H1 (cell line): ENCODE results near the gene ATG9B. TPM values are rescaled to one million over a fixed set of nuclear protein-coding genes. Genes with fewer than 3 reads are reported as not detected.

Experiments
- CTCF ChIA-PET: fragments of 300-600 bp; sonication (Branson Sonifier 250); formaldehyde crosslinking; loops from one replicate; lab custom pipeline; 2021; ENCODE audit not compliant: partially characterized antibody; lab: Charles Lee
- POLR2A ChIA-PET: fragments of 300-600 bp; sonication (Branson Sonifier 250); formaldehyde crosslinking; loops from one replicate; lab custom pipeline; 2021; ENCODE audit warnings: inconsistent platforms; ENCODE audit not compliant: partially characterized antibody; lab: Charles Lee
- DNase-seq, 2 experiments: peaks; one replicate each; pipeline versions ENCODE4 v3.0.0 to v3.0.0-alpha.2; 2010 to 2022; ENCODE audit warnings: low spot score in 2 of 2, low read depth in 1 of 2, mixed read lengths in 1 of 2
- FAIRE-seq: peaks from 2 replicates; lab custom pipeline; 2011; peaks lifted over from hg19 to GRCh38; lab: Jason Lieb, UNC
- H2AFZ ChIP-seq: 2 replicates; pipeline ENCODE4 v1.8.1; 2012; ENCODE audit warnings: low read length, inconsistent platforms
- H2AK5ac ChIP-seq: 2 replicates; pipeline ENCODE4 v1.6.1; 2013; ENCODE audit warnings: low read depth, low read length
- H2BK120ac ChIP-seq: replicated peaks from 2 replicates; pipeline ENCODE3; 2013; ENCODE audit warnings: low read depth, low read length, inconsistent platforms
- H2BK12ac ChIP-seq: 2 replicates; pipeline ENCODE4 v1.6.1; 2013; ENCODE audit warnings: low read depth, low read length
- H2BK15ac ChIP-seq: 2 replicates; pipeline ENCODE4 v1.6.1; 2013; ENCODE audit warnings: low read length
- H2BK20ac ChIP-seq: 2 replicates; pipeline ENCODE4 v1.6.1; 2013; ENCODE audit warnings: low read length
- H2BK5ac ChIP-seq: 2 replicates; pipeline ENCODE4 v1.6.1; 2013; ENCODE audit warnings: low read depth, low read length
- H3K14ac ChIP-seq: 2 replicates; pipeline ENCODE4 v1.6.1; 2013; ENCODE audit warnings: inconsistent platforms; ENCODE audit not compliant: insufficient read length
- H3K18ac ChIP-seq: 2 replicates; pipeline ENCODE4 v1.6.1; 2013; ENCODE audit warnings: low read length; ENCODE audit errors: extremely low read depth
- H3K23ac ChIP-seq: 2 replicates; pipeline ENCODE4 v1.6.1; 2013; ENCODE audit warnings: inconsistent platforms; ENCODE audit not compliant: insufficient read length
- H3K23me2 ChIP-seq: 2 replicates; pipeline ENCODE4 v1.6.1; 2013; ENCODE audit warnings: low read depth, low read length
- H3K27ac ChIP-seq: 2 replicates; pipeline ENCODE4 v1.6.1; 2011; ENCODE audit warnings: low read depth, low read length, inconsistent platforms
- H3K27me3 ChIP-seq, 4 experiments: replicated peaks in 1 of 4; 1 replicate in 1 of 4; 2 replicates in 3 of 4; pipeline versions ENCODE4 v1.6.1 to v1.8.1; 2011 to 2013; ENCODE audit warnings: low read length in 3 of 4, mild to moderate bottlenecking in 3 of 4, inconsistent platforms in 2 of 4, mixed read lengths in 2 of 4, moderate library complexity in 1 of 4; ENCODE audit not compliant: control insufficient read depth in 3 of 4, insufficient read depth in 3 of 4; ENCODE audit errors: extremely low read depth in 1 of 4
- H3K36me3 ChIP-seq, 4 experiments: 2 replicates each; pipeline versions ENCODE4 v1.6.1 to v1.8.1; 2011 to 2013; ENCODE audit warnings: mild to moderate bottlenecking in 4 of 4, low read length in 3 of 4, moderate library complexity in 2 of 4, control low read depth in 1 of 4, inconsistent platforms in 1 of 4; ENCODE audit not compliant: insufficient read depth in 4 of 4, control insufficient read depth in 2 of 4
- H3K4ac ChIP-seq: replicated peaks from 2 replicates; pipeline ENCODE3; 2013; ENCODE audit warnings: low read length, low read depth, mixed read lengths, inconsistent platforms; ENCODE audit not compliant: insufficient read length
- H3K4me1 ChIP-seq, 4 experiments: replicated peaks in 1 of 4; 1 replicate in 1 of 4; 2 replicates in 3 of 4; pipeline versions ENCODE4 v1.6.1 to v1.8.1; 2011 to 2013; ENCODE audit warnings: low read length in 3 of 4, inconsistent platforms in 2 of 4, mixed read lengths in 1 of 4; ENCODE audit not compliant: insufficient read depth in 4 of 4, control insufficient read depth in 3 of 4
- H3K4me2 ChIP-seq, 2 experiments: 2 replicates each; pipeline versions ENCODE4 v1.6.1 to v1.8.1; 2011 to 2013; ENCODE audit warnings: low read depth in 2 of 2, low read length in 2 of 2, control low read depth in 1 of 2, inconsistent platforms in 1 of 2, mild to moderate bottlenecking in 1 of 2; ENCODE audit not compliant: insufficient read depth in 1 of 2
- H3K4me3 ChIP-seq, 4 experiments: fragments of 200-600, 300-600 bp in 1 of 4; sonication (generic), shearing (Covaris generic), sonication (Bioruptor Twin) in 1 of 4; 2 replicates each; pipeline versions ENCODE4 v1.5.1 to v1.8.1; 2011 to 2016; ENCODE audit warnings: low read length in 4 of 4, low read depth in 3 of 4, control low read depth in 2 of 4, inconsistent platforms in 2 of 4, mild to moderate bottlenecking in 2 of 4, mixed read lengths in 1 of 4, moderate library complexity in 1 of 4; ENCODE audit not compliant: insufficient read depth in 2 of 4; ENCODE audit errors: extremely low read depth in 1 of 4
- H3K56ac ChIP-seq: replicated peaks from 2 replicates; pipeline ENCODE3; 2013; ENCODE audit warnings: low read depth, mild to moderate bottlenecking, mixed read lengths, low read length, inconsistent platforms; ENCODE audit not compliant: insufficient read length
- H3K79me1 ChIP-seq: 2 replicates; pipeline ENCODE4 v1.6.1; 2013; ENCODE audit warnings: low read depth, low read length, control low read depth
- H3K79me2 ChIP-seq, 2 experiments: 2 replicates each; pipeline versions ENCODE4 v1.6.1 to v1.8.1; 2012 to 2013; ENCODE audit warnings: low read length in 2 of 2, mild to moderate bottlenecking in 2 of 2, inconsistent platforms in 1 of 2; ENCODE audit not compliant: insufficient read depth in 2 of 2, control insufficient read depth in 1 of 2
- H3K9ac ChIP-seq, 4 experiments: replicated peaks in 1 of 4; 1 replicate in 1 of 4; 2 replicates in 3 of 4; pipeline versions ENCODE4 v1.6.1 to v1.8.1; 2011 to 2013; ENCODE audit warnings: low read depth in 3 of 4, low read length in 3 of 4, control low read depth in 2 of 4, mild to moderate bottlenecking in 2 of 4, moderate library complexity in 2 of 4, inconsistent platforms in 1 of 4; ENCODE audit errors: extremely low read depth in 1 of 4
- H3K9me3 ChIP-seq, 2 experiments: 2 replicates each; pipeline versions ENCODE4 v1.6.1 to v1.8.1; 2012 to 2013; ENCODE audit warnings: mild to moderate bottlenecking in 2 of 2, moderate library complexity in 2 of 2, control low read depth in 1 of 2, inconsistent platforms in 1 of 2, low read depth in 1 of 2, low read length in 1 of 2, mixed read lengths in 1 of 2; ENCODE audit not compliant: insufficient read depth in 2 of 2
- H4K20me1 ChIP-seq, 2 experiments: replicated peaks in 1 of 2; 2 replicates each; pipeline versions ENCODE3 to v1.8.1; 2011 to 2013; ENCODE audit warnings: inconsistent platforms in 2 of 2, low read length in 2 of 2, mild to moderate bottlenecking in 1 of 2; ENCODE audit not compliant: insufficient read depth in 2 of 2, control insufficient read depth in 1 of 2
- H4K5ac ChIP-seq: 2 replicates; pipeline ENCODE4 v1.6.1; 2013; ENCODE audit warnings: low read length, low read depth, mixed read lengths, inconsistent platforms; ENCODE audit not compliant: insufficient read length
- H4K8ac ChIP-seq: 2 replicates; pipeline ENCODE4 v1.8.0; 2013; ENCODE audit warnings: mild to moderate bottlenecking, moderate library complexity, low read length, inconsistent platforms; ENCODE audit not compliant: insufficient read depth; ENCODE audit errors: extremely low read depth
- H4K91ac ChIP-seq: replicated peaks from 2 replicates; pipeline ENCODE3; 2013; ENCODE audit warnings: low read length, mixed read lengths, inconsistent platforms; ENCODE audit not compliant: insufficient read length
- ASH2L ChIP-seq: fragments of 200-600, 300-600 bp; sonication (generic); IDR thresholded peaks from one replicate; pipeline ENCODE4 v1.7.1; 2017; ENCODE audit warnings: low read length
- BCL11A ChIP-seq, 2 experiments: IDR thresholded peaks; one replicate each; pipeline ENCODE4 v1.6.1; 2011; ENCODE audit warnings: low read depth in 2 of 2, low read length in 2 of 2, mild to moderate bottlenecking in 2 of 2
- CHD1 ChIP-seq: IDR thresholded peaks from 2 replicates; pipeline ENCODE4 v1.6.1; 2012; ENCODE audit warnings: low read depth, low read length, improper control_type of control experiment
- CTBP2 ChIP-seq: IDR thresholded peaks from 2 replicates; pipeline ENCODE4 v1.7.0; 2011; ENCODE audit warnings: borderline replicate concordance, mild to moderate bottlenecking, moderate library complexity, mixed read lengths, low read length; ENCODE audit not compliant: insufficient read depth, insufficient read length
- EGR1 ChIP-seq: IDR thresholded peaks from 2 replicates; pipeline ENCODE4 v1.6.1; 2011; ENCODE audit warnings: low read depth, low read length, borderline replicate concordance
- FOSL1 ChIP-seq: IDR thresholded peaks from 2 replicates; pipeline ENCODE4 v1.6.1; 2011; ENCODE audit warnings: mild to moderate bottlenecking, low read depth, low read length, moderate library complexity; ENCODE audit not compliant: insufficient read depth
- GABPA ChIP-seq: IDR thresholded peaks from 2 replicates; pipeline ENCODE4 v1.6.1; 2011; ENCODE audit warnings: mild to moderate bottlenecking, low read length, moderate library complexity, borderline replicate concordance; ENCODE audit not compliant: insufficient read depth
- HDAC2 ChIP-seq, 2 experiments: fragments of 300-600 bp in 1 of 2; sonication (generic) in 1 of 2; IDR thresholded peaks; 2 replicates each; pipeline ENCODE4 v1.6.1; 2011 to 2012; ENCODE audit warnings: low read depth in 2 of 2, low read length in 2 of 2, mild to moderate bottlenecking in 2 of 2, moderate library complexity in 2 of 2, borderline replicate concordance in 1 of 2, inconsistent platforms in 1 of 2
- JUND ChIP-seq: IDR thresholded peaks from 2 replicates; pipeline ENCODE4 v1.6.1; 2011; ENCODE audit warnings: mild to moderate bottlenecking, improper control_type of control experiment, low read length
- RNF2 ChIP-seq: fragments of 200-900, 300-1000 bp; sonication (generic); IDR thresholded peaks from 2 replicates; pipeline ENCODE4 v1.7.1; 2016; ENCODE audit warnings: borderline replicate concordance, low read depth, mild to moderate bottlenecking, antibody characterized with exemption, low read length; ENCODE audit not compliant: poor library complexity, severe bottlenecking; ENCODE audit errors: missing control alignments
- SAP30 ChIP-seq: fragments of 300-600 bp; sonication (generic); IDR thresholded peaks from 2 replicates; pipeline ENCODE4 v1.7.1; 2012; ENCODE audit warnings: low read length, moderate library complexity, mild to moderate bottlenecking, inconsistent platforms; ENCODE audit not compliant: insufficient read depth, insufficient replicate concordance
- SP2 ChIP-seq: IDR thresholded peaks from 2 replicates; pipeline ENCODE4 v1.6.1; 2012; ENCODE audit warnings: mild to moderate bottlenecking, low read length, inconsistent platforms
- ZNF274 ChIP-seq: IDR thresholded peaks from 2 replicates; pipeline ENCODE4 v1.7.0; 2012; ENCODE audit warnings: low read length, borderline replicate concordance; ENCODE audit errors: extremely low read depth
- WGBS, 2 experiments: shearing (Covaris generic) in 1 of 2; methylation state at CpG; one replicate each; pipeline versions ENCODE4 v1.1.6 to v1.1.7; 2013 to 2015; ENCODE audit warnings: low lambda C conversion rate in 2 of 2, mixed read lengths in 2 of 2, inconsistent platforms in 1 of 2, low coverage in 1 of 2, missing lambda C conversion rate in 1 of 2; ENCODE audit not compliant: insufficient replicate concordance in 2 of 2, insufficient coverage in 1 of 2, insufficient read length in 1 of 2; ENCODE audit errors: extremely low coverage in 1 of 2, missing lambda C conversion rate in 1 of 2; 5-methylcytosine and 5-hydroxymethylcytosine counted together
- polyA plus RNA-seq, 7 experiments: library from polyadenylated mRNA; depleted of rRNA in 3 of 7; stranded (reverse) in 5 of 7; unstranded in 2 of 7; fragments of >200 nt in 5 of 7; fragments of 200-250 nt in 2 of 7; gene quantifications; 1 replicate in 5 of 7; 2 replicates in 1 of 7; 4 replicates in 1 of 7; pipeline versions ENCODE4 v1.2.1 to v1.2.3, GENCODE V29; 2011 to 2013; ENCODE audit warnings: missing spikeins in 2 of 7, mixed read lengths in 2 of 7
- total RNA-seq: library from RNA; stranded (reverse); fragmentation: NEBNext Ultra II Directional; extraction: Animal tissue kit (Norgen Biotek cat#: 25700); gene quantifications from 2 replicates; pipeline ENCODE4 v1.2.1, GENCODE V29; 2021

The ATG9B gene
- total and polyA plus RNA-seq, 2 of the 8 experiments (the other 6 are each of a cell fraction or from before 2014, with no cell fraction given) = 1.4 to 2.3 TPM

DNA sequence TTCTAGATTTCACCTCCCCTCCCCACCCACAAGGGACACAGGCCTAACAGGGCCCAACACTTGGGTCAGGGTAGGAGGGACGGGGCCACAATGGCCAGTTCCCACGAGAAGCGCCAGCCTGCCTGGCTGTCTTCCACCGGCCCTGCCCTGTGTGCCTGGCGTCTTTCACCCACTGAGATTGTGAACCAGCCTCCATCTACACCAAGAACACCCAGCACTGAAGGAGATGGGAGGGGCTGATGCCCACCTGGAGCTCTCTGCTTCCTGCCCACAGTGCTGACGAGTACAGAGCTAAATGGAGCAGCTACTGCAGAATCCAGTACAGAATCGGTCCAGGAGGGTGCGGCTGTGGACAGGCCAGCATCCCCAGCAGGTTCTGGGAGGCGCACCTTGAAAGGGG lies 21.7 kb upstream of the ATG9B start:
- no peak overlapping the region for H3K9ac ChIP-seq
- no peak overlapping the region for H3K18ac ChIP-seq
- peaks cover 0 to 6% (median 3%) of the 10 kb centered on the region in 4 experiments; a peak in 3 of 7 replicates for H3K4me1 ChIP-seq
- no peaks in the 10 kb centered on the region for H3K36me3 ChIP-seq
- H3K4ac ChIP-seq = no peak overlapping the region
- no peak overlapping the region for H2AFZ ChIP-seq
- no peak for DNase-seq
- H4K5ac ChIP-seq = no peak overlapping the region
- no peak overlapping the region for H2BK120ac ChIP-seq
- ChIA-PET CTCF (interaction anchor here (1.1 to 3.5 kb wide), 5 partner anchors 11 to 65 kb away, joined by 3 to 20 read pairs (median 8); partner anchors contain the start of gene CDK5), POLR2A (interaction anchor here (0.9 kb wide), 1 partner anchor 42 kb away, joined by 3 read pairs; no protein-coding TSS in a partner anchor)
- H2BK5ac ChIP-seq = no peak overlapping the region
- H3K23ac ChIP-seq = no peak overlapping the region
- H3K79me2 ChIP-seq = no peaks in the 10 kb centered on the region
- no peak overlapping the region for H2BK12ac ChIP-seq
- H2BK20ac ChIP-seq = no peak overlapping the region
- no peak overlapping the region for H3K14ac ChIP-seq
- no peaks in the 10 kb centered on the region for H3K9me3 ChIP-seq
- no peak for FAIRE-seq
- no peak overlapping the region for H3K56ac ChIP-seq
- H4K8ac ChIP-seq = no peak overlapping the region
- no peak overlapping the region for H3K4me3 ChIP-seq
- peaks cover 2% of the 10 kb centered on the region; the same call in 1 of the 2 replicates for H3K23me2 ChIP-seq
- peaks cover 2 to 8% of the 10 kb centered on the region in 2 experiments for H4K20me1 ChIP-seq
- peaks cover 4 to 26% (median 17%) of the 10 kb centered on the region in 4 experiments for H3K27me3 ChIP-seq
- H2BK15ac ChIP-seq = no peak overlapping the region
- no peak overlapping the region for H3K27ac ChIP-seq
- 84% methylated on average over 9 of the region's 9 CpGs; no CpG with 5 or more reads in 1 of the 2 experiments for WGBS, 2 experiments
- H3K79me1 ChIP-seq = no peaks in the 10 kb centered on the region
- H3K4me2 ChIP-seq = no peak overlapping the region
- H4K91ac ChIP-seq = no peak overlapping the region
- no peak overlapping the region for H2AK5ac ChIP-seq
- TF ChIP-seq RNF2 (no peak), GABPA (no peak), SP2 (no peak), HDAC2 (IDR thresholded peaks at IDR 0.05; ENCODE audit: borderline replicate concordance in 1 of 2, low read depth in 2 of 2, low read length in 2 of 2) (no peak), CTBP2 (no peak), FOSL1 (no peak), JUND (no peak), ZNF274 (no peak), ASH2L (no peak), EGR1 (no peak), BCL11A (IDR thresholded peaks at IDR 0.05; ENCODE audit: low read depth in 2 of 2, low read length in 2 of 2) (no peak), SAP30 (no peak), CHD1 (no peak)
